GM18526 (cell line): ENCODE data around the gene PIK3C2B.

ENCODE experiments used
- POLR2A ChIP-seq: IDR thresholded peaks from 3 replicates; pipeline ENCODE4 v1.6.1; 2011; ENCODE audit not compliant: insufficient read length; ENCODE audit errors: extremely low read depth

The PIK3C2B gene

DNA sequence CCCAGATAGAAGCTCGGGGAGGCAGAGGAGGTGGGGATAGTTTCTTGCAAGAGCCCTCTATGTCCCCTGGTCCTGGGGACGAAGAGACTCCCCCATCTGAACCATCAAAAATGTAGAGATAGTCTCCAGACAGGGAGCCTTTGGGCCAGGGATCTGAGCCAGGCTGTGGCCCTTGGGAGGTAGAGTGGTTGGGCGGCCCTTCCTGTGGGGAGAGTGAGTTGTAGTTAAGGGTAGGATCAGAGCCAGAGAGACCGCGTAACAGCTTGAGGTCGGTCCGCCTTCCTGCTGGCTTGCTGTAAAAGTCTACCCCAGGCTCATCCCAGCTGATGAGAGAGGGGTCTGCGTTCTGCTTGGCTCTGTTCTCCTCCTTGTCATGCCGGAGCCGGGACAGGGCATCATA, 25.3 kb downstream of the PIK3C2B start:
- TF ChIP-seq POLR2A, result no peak

DNA sequence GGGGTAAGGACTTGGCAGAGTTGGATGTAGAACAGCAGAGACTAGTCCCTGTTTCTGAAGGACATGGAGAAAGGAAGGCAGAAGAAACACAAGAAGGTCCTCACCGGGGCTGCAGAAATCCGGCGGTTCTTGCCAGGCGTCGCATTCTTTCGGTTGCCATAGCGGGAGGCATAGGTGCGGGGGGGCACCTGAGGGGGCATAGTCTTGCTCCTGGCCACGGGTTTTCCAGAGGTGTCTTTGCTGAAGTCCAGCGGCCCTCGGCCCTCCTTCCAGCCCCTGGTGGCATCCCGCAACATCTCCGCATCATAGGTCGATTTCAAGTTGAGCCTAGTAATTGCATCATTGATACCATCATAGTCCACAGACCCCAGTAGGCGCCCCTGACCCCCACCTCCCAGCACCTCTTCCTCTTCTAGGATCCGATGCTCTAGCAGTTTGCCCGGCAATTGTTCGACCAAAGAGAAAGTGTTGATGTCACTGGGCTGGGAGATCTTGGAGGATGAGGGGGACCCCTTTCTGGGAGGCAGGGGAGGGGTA, 25.8 kb downstream of the PIK3C2B start:
- TF ChIP-seq POLR2A, result no peak

DNA sequence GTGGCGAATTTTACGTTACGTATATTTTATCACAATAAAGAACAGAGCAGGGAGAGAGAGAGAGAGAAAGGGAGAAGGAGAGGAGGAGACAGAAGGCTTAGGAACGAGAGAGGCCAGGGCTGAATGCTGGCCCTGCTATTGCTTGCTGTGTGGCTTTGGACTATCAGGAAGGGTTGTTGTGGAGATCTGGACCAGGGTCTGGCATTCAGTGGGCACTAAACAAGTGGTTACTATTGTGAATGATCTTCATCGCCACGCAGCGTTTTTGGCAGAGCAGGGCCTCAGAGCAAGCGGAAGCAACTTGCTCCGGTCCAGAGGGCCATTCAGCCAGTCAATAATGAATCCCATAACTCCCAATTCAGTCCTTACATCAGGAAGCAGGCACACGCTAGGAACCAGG, 26.4 kb downstream of the PIK3C2B start:
- no peak for TF ChIP-seq POLR2A

DNA sequence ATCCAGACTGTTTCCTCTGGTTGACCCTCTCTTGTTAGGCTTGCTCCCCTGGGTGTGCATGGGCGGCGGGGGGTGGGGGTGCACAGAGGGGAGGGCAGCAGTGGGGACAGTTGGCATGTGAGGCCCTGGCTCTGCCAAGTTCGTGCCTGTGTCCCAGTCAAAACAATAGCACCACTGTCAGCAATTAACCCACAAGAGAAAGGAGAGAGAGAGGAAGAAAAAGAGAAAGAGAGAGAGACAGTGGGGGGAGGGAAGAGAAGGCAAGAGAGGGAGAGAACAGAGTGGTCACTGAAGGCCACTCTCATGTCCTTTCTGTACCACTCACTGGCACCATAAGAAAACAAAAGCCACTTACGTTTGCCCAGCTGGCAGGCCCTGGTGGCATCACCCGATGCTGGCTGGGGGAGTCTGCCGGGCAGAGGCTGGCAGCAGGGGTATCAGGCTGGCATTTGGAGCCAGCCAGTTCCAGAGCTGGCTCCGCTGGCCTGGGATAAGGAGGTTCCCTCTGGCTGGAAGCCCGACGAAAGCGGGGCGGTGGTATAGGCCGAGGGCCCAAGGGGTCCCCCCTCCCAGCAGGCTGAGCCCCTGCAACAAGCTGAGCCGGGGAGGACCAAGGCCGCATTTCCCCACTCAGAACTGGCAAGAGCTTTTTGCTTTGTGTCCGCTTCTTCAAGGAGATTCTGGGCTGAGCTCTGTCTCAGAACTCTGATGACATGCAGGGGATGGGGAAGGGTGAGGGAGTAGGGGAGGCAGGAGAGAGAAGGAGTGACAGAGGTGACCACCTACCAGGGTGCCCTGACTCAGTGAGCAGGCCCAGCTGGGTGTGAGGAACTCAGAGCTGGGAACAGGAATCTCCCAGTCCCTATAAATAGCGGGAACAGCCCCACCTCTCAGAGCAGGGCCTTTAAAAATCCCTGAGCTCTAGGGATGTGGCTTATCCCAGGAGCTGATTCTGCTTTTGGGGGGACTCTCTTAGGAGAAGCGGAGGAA, 27.9 kb downstream of the PIK3C2B start:
- TF ChIP-seq POLR2A, result no peak

DNA sequence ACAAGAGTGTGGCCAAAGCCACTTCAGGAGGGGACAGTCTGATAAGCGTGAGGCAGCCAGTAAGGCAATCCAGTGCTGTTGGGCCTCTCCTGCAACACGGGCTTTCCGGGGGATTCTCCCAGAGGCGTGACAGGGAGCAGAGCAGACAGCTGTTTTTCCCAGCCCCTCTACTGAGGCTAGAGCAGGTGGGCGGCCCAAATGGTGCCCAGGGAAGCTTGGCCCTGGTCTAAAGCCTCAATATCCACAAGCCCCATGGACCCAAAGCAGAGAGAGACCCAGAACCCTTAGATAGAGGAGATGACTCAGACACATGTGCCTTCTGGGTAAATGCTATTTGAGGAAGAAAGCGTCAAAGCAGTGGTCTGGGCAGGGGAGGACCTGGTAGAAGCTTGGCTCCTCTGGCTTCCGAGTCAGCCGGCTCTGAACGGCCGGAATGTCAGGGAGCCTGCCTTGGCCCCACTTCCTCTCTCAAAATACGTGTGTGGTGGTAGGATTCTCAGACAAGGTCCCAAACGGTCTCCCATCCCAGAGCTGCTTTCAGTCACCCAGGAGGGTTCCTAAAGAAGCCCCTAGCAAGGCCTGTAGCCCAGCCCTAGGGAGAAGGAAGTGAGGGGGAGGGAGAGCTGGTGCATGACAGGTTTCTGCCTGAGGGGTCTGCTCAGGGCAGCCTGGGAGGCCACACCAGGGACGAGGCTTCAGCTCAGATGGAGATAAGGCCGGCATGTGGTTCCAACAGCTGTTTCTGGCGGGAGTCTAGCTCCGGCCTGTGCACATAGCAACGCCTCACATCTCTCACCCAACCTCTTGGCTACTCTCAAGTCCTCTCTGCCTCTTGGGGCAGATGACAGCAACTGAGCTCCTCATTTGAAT, 28.8 kb downstream of the PIK3C2B start:
- no peak for TF ChIP-seq POLR2A

DNA sequence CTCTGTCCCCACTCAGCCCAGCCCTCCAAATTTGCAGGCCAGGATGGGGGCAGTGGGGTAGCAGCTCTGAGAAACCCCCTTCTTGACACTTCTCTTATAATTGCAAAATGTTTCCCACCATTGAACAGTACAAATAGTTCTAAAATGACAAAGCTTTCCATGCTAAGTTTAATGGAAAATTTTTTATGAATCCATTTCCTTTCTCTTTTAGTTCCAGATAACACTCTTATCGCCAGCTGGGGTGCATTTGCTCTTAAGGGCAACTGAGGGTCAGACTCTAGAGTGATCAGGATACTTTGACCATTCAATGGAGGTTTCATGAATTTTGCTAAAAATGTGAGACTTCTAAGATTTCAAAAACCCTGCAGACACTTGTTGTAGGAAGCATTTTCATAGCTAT, 29.9 kb downstream of the PIK3C2B start:
- no peak for TF ChIP-seq POLR2A

DNA sequence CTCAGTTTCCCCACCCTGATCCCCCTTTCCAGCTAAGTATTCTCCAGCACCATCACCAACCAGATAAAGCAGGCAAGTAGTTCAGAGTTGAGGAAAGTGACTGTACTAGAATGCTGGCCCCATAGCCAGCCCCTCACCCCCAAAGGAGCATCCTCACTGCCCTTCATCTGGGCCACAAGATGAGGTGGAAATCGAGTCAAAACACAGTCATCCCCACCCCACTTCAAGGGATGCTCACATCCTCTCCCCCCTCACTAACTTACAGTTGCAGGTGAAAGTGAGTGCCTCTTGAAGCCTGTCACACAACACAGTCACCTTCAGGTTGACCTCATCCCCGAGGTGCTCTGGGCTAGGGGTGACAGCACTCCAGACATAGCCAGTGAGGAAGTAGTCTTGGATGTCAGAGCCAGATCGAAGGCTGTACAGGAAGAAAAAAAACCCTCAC, 30.4 kb downstream of the PIK3C2B start:
- TF ChIP-seq POLR2A, result no peak

DNA sequence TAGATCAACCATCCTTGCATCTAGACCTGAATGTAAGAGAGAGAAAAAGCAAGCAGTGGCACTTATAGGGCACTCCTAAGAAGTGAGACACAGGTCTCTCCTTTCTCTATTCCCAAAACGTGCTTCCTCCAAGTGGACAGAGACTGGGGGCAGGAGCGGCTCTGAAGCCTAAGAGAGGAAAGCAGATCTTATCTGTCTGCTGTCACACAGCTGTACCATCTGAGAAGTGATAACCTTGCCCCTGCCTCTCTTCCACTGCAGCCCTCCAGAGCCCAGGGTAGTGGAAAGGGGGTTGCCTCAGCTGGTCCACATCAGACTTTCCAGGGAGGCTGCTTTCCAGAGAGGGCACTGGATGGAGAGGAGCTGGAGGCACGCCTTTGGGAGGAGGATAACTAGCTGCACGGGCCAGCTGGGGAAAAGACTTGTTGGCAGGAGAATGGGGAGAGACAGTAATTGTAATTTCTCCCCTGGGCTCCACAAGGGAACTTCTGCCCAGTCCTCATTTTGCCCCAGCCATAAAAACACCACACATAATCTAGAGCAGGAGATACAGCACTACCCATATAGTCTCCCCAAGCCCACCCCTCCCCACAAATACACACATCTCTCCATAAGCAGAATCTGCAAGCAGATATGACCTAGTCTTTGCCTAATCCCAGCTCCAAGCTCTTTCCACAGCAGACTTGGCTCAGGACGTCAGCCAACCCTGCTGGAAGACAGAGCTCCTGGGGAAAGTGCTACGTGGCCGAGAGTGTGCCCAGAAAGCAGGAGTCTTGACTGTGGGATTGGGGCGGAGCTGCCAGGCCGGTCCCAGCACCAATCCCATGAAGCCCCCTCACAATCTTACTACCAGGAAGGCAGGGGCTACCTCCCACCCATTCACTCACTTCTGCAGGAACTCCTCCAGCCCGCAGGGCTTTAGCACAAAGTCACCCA, 31.2 kb downstream of the PIK3C2B start:
- TF ChIP-seq POLR2A, result no peak

DNA sequence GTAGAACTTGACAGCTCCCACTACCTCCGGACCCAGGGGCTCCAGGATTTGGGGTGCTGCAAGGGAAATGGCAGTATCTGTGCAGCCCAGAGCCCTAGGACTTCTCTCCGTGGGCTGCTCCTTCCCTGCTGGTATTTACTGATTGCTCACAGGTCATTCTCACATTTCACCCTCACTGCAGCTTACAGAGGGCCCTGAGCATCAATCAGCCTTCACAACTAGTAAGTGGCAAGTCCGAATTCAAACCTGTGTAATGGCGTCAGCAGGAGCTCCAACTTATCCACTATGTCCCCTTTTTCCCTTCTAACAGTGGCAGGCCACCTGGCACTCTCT, 32.4 kb downstream of the PIK3C2B start:
- no peak for TF ChIP-seq POLR2A

DNA sequence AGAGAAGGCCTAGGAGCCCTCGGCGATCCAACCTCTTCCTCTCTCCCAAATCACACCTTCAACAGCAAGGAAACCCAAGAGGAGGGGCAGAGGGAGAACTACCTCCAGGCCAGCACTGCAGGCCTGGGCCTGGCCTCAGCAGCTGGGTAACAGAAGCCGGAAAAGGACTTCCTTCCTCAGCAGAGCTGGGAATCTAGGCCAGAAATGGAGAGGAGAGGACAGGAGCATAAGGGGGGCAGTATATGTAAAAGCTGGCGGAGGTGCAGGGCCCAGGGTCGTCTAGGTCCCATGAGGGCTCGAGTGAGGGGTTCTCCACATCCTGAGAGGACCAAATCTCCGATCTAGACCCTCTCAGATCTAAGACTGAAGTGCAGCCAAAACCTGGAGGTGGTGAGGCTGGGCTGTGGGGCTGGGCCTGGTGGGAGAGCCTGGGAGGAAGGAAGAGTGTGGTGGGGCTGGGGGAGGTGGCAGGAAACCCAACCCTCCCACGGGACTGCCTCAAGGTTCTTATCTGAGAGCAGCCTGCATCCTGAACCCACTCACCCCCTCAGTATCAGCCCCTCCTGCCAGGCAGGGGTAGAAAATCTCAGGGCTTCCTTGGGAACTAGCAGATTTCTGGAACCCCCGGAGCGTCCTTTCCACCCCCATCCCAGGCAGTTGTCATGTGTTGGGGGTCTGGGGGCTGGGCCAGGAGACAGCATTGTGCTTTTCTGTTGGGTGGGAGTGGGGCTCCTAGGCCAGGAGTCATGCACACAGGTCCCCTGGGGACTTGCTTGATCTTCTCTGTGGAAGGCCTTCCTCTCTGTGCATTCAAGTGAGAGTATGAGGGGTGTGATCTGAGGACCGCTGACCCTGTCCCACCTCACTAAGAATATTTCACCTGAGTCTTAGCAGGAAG, 33.0 kb downstream of the PIK3C2B start:
- TF ChIP-seq POLR2A, result no peak

DNA sequence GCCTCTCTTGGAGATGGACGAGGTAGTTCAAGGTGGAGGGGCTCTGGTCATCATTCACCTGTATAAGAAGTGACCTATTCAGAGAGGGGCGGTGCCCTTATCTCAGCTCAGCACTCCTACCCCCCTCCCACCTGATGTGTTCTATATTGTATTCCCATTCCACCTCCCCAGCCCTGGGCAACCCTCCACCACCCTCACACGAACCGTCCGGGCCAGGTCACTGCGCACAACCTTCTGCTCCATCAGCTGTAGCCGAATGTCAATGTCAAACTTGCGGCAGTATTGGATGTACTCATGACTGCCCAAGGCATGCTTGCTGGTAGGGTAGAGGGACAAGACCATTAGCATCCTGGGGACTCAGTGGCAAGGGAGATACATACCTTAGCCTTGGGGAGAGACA, 34.3 kb downstream of the PIK3C2B start:
- TF ChIP-seq POLR2A, result no peak

DNA sequence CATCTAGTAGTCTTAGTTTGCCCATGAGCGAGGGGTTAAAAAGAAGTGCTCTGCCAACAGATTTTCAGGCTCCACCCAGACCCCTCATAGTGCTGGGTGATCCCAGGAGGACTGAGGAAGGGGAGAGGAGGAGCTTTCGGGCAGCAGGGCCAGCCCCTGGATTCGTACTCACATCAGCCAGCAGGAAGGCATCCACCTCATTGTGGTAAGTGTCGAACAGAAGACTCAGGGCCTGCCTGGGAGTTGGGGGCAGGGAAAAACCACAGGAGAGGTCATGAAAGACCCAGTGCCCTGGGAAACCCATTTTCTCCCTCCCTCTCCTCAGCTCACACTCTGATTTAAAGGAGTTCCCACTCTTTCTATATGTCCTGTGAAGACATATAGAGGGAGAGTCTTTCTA, 34.9 kb downstream of the PIK3C2B start:
- TF ChIP-seq POLR2A, result no peak

DNA sequence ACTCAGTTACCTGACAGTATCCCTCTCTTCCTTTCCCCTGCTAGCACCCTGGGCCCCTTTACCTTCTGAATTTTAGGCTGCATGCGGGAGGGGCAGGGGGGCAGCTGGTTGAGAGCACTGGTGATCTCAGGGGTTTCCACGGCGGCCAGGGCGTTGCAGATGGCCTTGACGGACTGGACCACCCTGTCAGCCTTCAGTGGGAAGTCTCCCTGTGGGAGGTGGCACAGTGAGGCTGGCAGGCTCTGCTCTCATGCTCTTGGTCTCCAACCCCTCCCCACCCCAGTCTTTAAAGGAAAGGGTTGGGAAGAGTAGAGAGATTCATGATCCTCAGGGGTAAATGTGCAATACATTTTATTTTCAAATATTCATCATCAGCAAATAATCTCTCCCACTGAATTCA, 36.9 kb downstream of the PIK3C2B start:
- no peak for TF ChIP-seq POLR2A

DNA sequence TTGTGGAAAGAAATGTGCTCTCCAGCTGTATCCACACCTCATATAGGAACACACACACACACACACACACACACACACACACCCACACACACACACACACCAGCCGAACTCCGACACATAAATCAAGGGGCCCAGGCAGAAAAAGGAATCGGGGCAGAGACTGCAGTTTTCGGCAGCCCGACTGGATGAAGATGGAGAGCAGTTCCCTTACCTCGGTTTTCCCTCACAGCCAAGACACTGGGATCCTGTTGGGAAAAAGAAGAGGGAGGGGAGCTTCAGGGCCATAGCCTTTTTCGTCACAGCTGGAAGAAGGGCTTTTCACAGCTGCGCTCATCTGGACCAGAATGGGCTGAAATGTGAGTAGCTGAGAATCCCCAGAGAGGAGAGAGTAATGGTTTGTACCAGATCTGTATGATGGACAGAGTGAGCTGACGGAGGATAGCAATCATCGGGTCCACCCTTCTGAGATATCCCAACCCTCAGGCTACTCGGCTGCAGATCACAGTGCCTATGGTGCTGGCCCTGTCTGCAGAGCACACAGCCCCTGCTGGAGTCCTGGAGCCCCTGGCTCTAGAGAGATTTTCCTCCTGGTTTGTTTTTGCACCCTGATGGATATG, 37.7 kb downstream of the PIK3C2B start:
- TF ChIP-seq POLR2A, result no peak

DNA sequence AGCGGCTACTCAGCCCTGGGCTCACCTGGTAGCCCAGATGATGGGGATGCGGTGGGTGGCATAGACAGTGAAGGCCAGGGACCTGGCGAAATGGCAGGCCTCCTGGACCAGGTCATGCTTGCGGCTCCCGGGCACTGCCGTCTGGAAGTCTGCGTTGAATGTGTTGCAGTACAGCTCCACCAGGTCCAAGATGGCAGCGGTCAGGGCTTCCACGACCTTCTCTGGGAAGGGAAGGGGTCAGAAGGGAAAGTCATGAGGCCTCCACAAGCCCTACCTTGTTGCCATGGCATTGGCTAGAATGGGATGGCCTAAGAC, 38.8 kb downstream of the PIK3C2B start:
- no peak for TF ChIP-seq POLR2A
